K562 (cell line): Measurements from ENCODE around the gene RAPGEF5. TPM values are rescaled to one million over a fixed set of nuclear protein-coding genes. Genes with fewer than 3 reads are reported as not detected.

Experiments
- ATAC-seq: fragments of 200-7000 bp; cut with Tn5 transposase; 3 replicates; pipeline ENCODE4 v1.9.1; 2020; ENCODE audit warnings: moderate library complexity
- BruUV-seq: library from RNA; stranded (reverse); fragments of 400-500 nt; replicated peaks from 2 replicates; lab custom pipeline; 2021; lab: Mats Ljungman, UMichigan
- CTCF ChIA-PET: fragments of 300-600 bp; formaldehyde crosslinking; extraction: SDS; loops from one replicate; lab custom pipeline; 2021; ENCODE audit warnings: low intra/inter-chr PET ratio; lab: Yijun Ruan, JAX
- POLR2A ChIA-PET: fragments of 300-600, 350-650 bp; sonication (Branson Sonifier 250); formaldehyde crosslinking; extraction: SDS; loops from one replicate; lab custom pipeline; 2021; ENCODE audit warnings: antibody characterized with exemption, inconsistent platforms; lab: Yijun Ruan, JAX
- DNase-seq, 4 experiments: peaks; one replicate each; pipeline versions ENCODE4 v3.0.0 to v3.0.0-alpha.2; 2011 to 2018; ENCODE audit warnings: low spot score in 3 of 4, mixed read lengths in 3 of 4; ENCODE audit errors: extremely low read depth in 1 of 4
- FAIRE-seq: peaks from 2 replicates; lab custom pipeline; 2011; peaks lifted over from hg19 to GRCh38; lab: Jason Lieb, UNC
- H2AFZ ChIP-seq: 2 replicates; pipeline ENCODE4 v1.6.0; 2011; ENCODE audit warnings: low read depth, low read length, control low read depth, inconsistent platforms
- H3K27ac ChIP-seq: fragments of 200-600 bp; 3 replicates; pipeline ENCODE4 v1.8.0; 2011; ENCODE audit warnings: low read depth, mild to moderate bottlenecking, control low read depth, inconsistent platforms, low read length, moderate library complexity, mixed read lengths; ENCODE audit errors: extremely low read depth
- H3K27me3 ChIP-seq, 2 experiments: fragments of 300-600 bp in 1 of 2; 2 replicates in 1 of 2; 3 replicates in 1 of 2; pipeline versions ENCODE4 v1.6.0 to v1.8.0; 2011; ENCODE audit warnings: inconsistent platforms in 2 of 2, low read length in 2 of 2, mild to moderate bottlenecking in 1 of 2, mixed read lengths in 1 of 2, moderate library complexity in 1 of 2; ENCODE audit not compliant: control insufficient read depth in 2 of 2, insufficient read depth in 2 of 2
- H3K36me3 ChIP-seq: fragments of 300-600 bp; 3 replicates; pipeline ENCODE4 v1.8.0; 2011; ENCODE audit warnings: mild to moderate bottlenecking, low read length, inconsistent platforms; ENCODE audit not compliant: control insufficient read depth, insufficient read depth
- H3K4me1 ChIP-seq, 2 experiments: fragments of 200-600 bp in 1 of 2; replicated peaks in 1 of 2; 2 replicates in 1 of 2; 3 replicates in 1 of 2; pipeline versions ENCODE4 v1.5.1 to v1.8.0; 2011; ENCODE audit warnings: inconsistent platforms in 2 of 2, low read length in 2 of 2, mild to moderate bottlenecking in 1 of 2, mixed read lengths in 1 of 2, moderate library complexity in 1 of 2; ENCODE audit not compliant: control insufficient read depth in 2 of 2, insufficient read depth in 2 of 2
- H3K4me2 ChIP-seq: 2 replicates; pipeline ENCODE4 v1.6.1; 2011; ENCODE audit warnings: low read length, control low read depth, inconsistent platforms, mixed read lengths; ENCODE audit not compliant: insufficient read depth
- H3K4me3 ChIP-seq: fragments of 200-600 bp; sonication (generic), shearing (Covaris generic); 2 replicates; pipeline ENCODE4 v1.5.1; 2016; ENCODE audit warnings: control low read depth, inconsistent platforms
- H3K79me2 ChIP-seq: fragments of 200-600 bp; 3 replicates; pipeline ENCODE4 v1.8.0; 2011; ENCODE audit warnings: low read length, inconsistent platforms; ENCODE audit not compliant: control insufficient read depth, insufficient read depth
- H3K9ac ChIP-seq, 2 experiments: 2 replicates each; pipeline versions ENCODE4 v1.6.0 to v1.6.1; 2011; ENCODE audit warnings: low read depth in 2 of 2, low read length in 2 of 2, control low read depth in 1 of 2, inconsistent platforms in 1 of 2, mild to moderate bottlenecking in 1 of 2, mixed read lengths in 1 of 2; ENCODE audit not compliant: insufficient read depth in 1 of 2
- H3K9me1 ChIP-seq: one replicate; pipeline ENCODE4 v1.6.0; 2011; ENCODE audit warnings: inconsistent platforms, mild to moderate bottlenecking, low read length, moderate library complexity; ENCODE audit not compliant: control insufficient read depth, insufficient read depth
- H3K9me3 ChIP-seq: replicated peaks from 2 replicates; pipeline ENCODE4 v1.5.1; 2011; ENCODE audit warnings: low read depth, low read length, inconsistent platforms; ENCODE audit not compliant: control insufficient read depth, insufficient read depth
- H4K20me1 ChIP-seq: replicated peaks from 2 replicates; pipeline ENCODE4 v1.6.1; 2011; ENCODE audit warnings: low read length, inconsistent platforms, mixed read lengths; ENCODE audit not compliant: control insufficient read depth, insufficient read depth
- C11orf30 ChIP-seq: fragments of 450-650 bp; IDR thresholded peaks from 2 replicates; pipeline ENCODE4 v1.6.1; 2016; ENCODE audit warnings: low read depth, mild to moderate bottlenecking
- CXXC5 ChIP-seq: fragments of 250-450 bp; sonication (Bioruptor Pico); IDR thresholded peaks from 2 replicates; pipeline ENCODE4 v1.8.0; 2022; ENCODE audit warnings: inconsistent platforms, mild to moderate bottlenecking, moderate library complexity
- E2F5 ChIP-seq: sonication (generic); formaldehyde crosslinking; IDR thresholded peaks from 2 replicates; pipeline ENCODE4 v1.8.0; 2022; ENCODE audit warnings: mild to moderate bottlenecking, missing genetic modification reagents
- HDAC6 ChIP-seq: IDR thresholded peaks from 2 replicates; pipeline ENCODE4 v1.6.1; 2012; ENCODE audit warnings: low read depth, mild to moderate bottlenecking, control low read depth, inconsistent platforms, low read length, moderate library complexity
- KLF13 ChIP-seq: fragments of 450-650 bp; IDR thresholded peaks from 2 replicates; pipeline ENCODE4 v1.6.1; 2016; ENCODE audit warnings: missing genetic modification characterization, low read depth, mild to moderate bottlenecking, missing compliant biosample characterization, moderate library complexity, borderline replicate concordance
- MAFG ChIP-seq: fragments of 450-650 bp; conservative IDR thresholded peaks from 2 replicates; pipeline ENCODE4 v1.6.1; 2016; ENCODE audit warnings: missing genetic modification characterization, missing compliant biosample characterization
- MLX ChIP-seq, 2 experiments: fragments of 450-650 bp in 1 of 2; sonication (generic) in 1 of 2; formaldehyde crosslinking; conservative IDR thresholded peaks; 2 replicates each; pipeline versions ENCODE4 v1.4.0 to v1.8.1; 2020 to 2022; ENCODE audit warnings: mild to moderate bottlenecking in 1 of 2, missing genetic modification reagents in 1 of 2
- RAD21 ChIP-seq, 2 experiments: fragments of 250-450 bp in 1 of 2; fragments of 450-650 bp in 1 of 2; sonication (Bioruptor Pico) in 1 of 2; formaldehyde crosslinking in 1 of 2; IDR thresholded peaks in 1 of 2; conservative IDR thresholded peaks in 1 of 2; 2 replicates each; pipeline versions ENCODE4 v1.4.0 to v1.8.0; 2020 to 2022; ENCODE audit warnings: mild to moderate bottlenecking in 2 of 2, moderate library complexity in 1 of 2
- RBM22 ChIP-seq: fragments of 200-400 bp; formaldehyde crosslinking; IDR thresholded peaks from 2 replicates; pipeline ENCODE4 v1.6.1; 2018; ENCODE audit warnings: low read length, low read depth; ENCODE audit not compliant: poor library complexity, severe bottlenecking
- SMARCC2 ChIP-seq: fragments of 450-650 bp; IDR thresholded peaks from 2 replicates; pipeline ENCODE4 v1.6.1; 2017; ENCODE audit warnings: antibody characterized with exemption, moderate library complexity, mild to moderate bottlenecking, low read depth
- SUPT5H ChIP-seq: fragments of 450-650 bp; IDR thresholded peaks from 2 replicates; pipeline ENCODE4 v1.6.1; 2016
- ZNF174 ChIP-seq: fragments of 250-450 bp; sonication (Bioruptor Pico); IDR thresholded peaks from 2 replicates; pipeline ENCODE4 v1.4.0; 2020; ENCODE audit warnings: mild to moderate bottlenecking
- ZNF274 ChIP-seq: IDR thresholded peaks from 2 replicates; pipeline ENCODE4 v1.6.1; 2011; ENCODE audit warnings: low read depth, mild to moderate bottlenecking, low read length, moderate library complexity, borderline replicate concordance
- ZNF395 ChIP-seq: fragments of 200-800 bp; sonication (Bioruptor generic); IDR thresholded peaks from 2 replicates; pipeline ENCODE4 v1.6.1; 2017; ENCODE audit warnings: missing genetic modification characterization, missing compliant biosample characterization
- WGBS: fragments of 100-300 bp; shearing (Covaris generic); methylation state at CpG from one replicate; pipeline ENCODE4 v1.1.6; 2016; ENCODE audit warnings: low coverage, mixed read lengths; ENCODE audit not compliant: insufficient coverage; ENCODE audit errors: missing lambda C conversion rate; 5-methylcytosine and 5-hydroxymethylcytosine counted together
- in situ Hi-C: fragments of 300-500 bp; cut with MboI; formaldehyde crosslinking; loops from 4 replicates; pipeline ENCODE4 v1.15.0; 2018; ENCODE audit warnings: inconsistent platforms, mixed read lengths
- intact Hi-C: fragments of 100-400 bp; cut with micrococcal nuclease; formaldehyde crosslinking; loops from 2 replicates; pipeline ENCODE4 v1.14.2; 2022
- polyA plus RNA-seq, 8 experiments: library from polyadenylated mRNA; depleted of rRNA in 4 of 8; stranded (reverse) in 5 of 8; unstranded in 3 of 8; fragments of >200 nt; fragmentation: Nextera tagmentation in 2 of 8; fragmentation: Illumina TruSeq in 1 of 8; extraction: Ambion mirVana in 2 of 8; extraction: Trizol in 1 of 8; gene quantifications; 2 replicates each; pipeline versions ENCODE4 v1.2.1 to v1.2.3, GENCODE V29; 2011 to 2014; ENCODE audit warnings: inconsistent platforms in 1 of 8, missing spikeins in 1 of 8
- total RNA-seq, 7 experiments: library from RNA; depleted of rRNA in 6 of 7; stranded (reverse); fragments of >200 nt in 6 of 7; fragmentation: Illumina TruSeq in 2 of 7; extraction: Trizol in 2 of 7; gene quantifications; 2 replicates each; pipeline versions ENCODE4 v1.2.1 to v1.2.3, GENCODE V29; 2011 to 2021; ENCODE audit warnings: low replicate concordance in 1 of 7

Gene RAPGEF5
- total and polyA plus RNA-seq, 9 of the 15 experiments (the other 6 are each of a cell fraction or from before 2014, with no cell fraction given): 0.39 to 2.0 (median 1.1) TPM

DNA sequence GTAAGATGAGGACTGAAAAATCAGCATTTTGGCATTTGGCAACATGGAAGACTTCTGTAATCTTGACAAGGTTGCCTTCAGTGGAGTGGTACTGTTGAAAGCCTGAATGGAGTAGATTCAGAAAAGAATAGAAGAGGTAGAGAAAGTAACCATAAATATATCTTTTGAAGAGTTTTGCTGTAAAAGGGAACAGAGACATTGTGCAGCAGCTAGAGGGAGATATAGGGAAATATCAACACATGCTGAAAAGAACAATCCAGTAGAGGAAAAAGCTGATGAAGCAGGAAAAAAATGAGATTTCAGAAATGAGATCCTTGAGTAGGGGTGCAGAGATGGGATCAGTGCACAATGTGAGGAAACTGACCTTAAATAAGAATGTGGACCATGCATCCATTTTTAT is 60.0 kb downstream of the RAPGEF5 start (continued):
- no peak for TF ChIP-seq MLX (CRISPR knock-in tag; conservative IDR thresholded peaks at IDR 0.05)
- TF ChIP-seq ZNF274: no peak
- peak; percentile 84 for TF ChIP-seq C11orf30
- peak; percentile 73 for TF ChIP-seq MAFG
- peak; percentile 38 to 66; a peak in 3 of 4 replicates for TF ChIP-seq RAD21 (CRISPR knock-in tag; conservative IDR thresholded peaks at IDR 0.05 in 1 of 2, IDR thresholded peaks at IDR 0.05 in 1 of 2)

DNA sequence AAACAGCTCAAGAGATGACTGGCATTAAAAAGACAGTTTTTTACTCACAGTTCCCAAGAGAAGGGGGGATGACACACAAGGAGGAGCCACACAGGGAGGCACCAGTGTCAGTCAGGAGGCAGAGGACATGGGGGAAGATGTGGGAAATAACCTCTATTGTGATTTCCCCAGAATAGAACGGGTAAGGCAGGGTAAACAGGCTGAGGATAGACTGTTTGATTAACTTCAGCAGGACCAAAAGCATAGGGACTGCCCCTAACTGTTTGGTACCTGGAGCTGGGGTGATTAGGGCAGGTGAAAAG is 60.7 kb downstream of the RAPGEF5 start:
- no TSS peak for BruUV-seq
- Histone ChIP-seq H4K20me1 (no peaks in the 10 kb centered on the region), H3K79me2 (no peaks in the 10 kb centered on the region), H3K27me3 (peaks cover 4 to 7% of the 10 kb centered on the region in 2 experiments; a peak in 3 of 5 replicates), H3K27ac (no peak overlapping the region), H3K36me3 (no peaks in the 10 kb centered on the region), H3K9ac (no peak overlapping the region), H3K4me2 (no peak overlapping the region), H2AFZ (no peak overlapping the region), H3K9me3 (0 out of 2 replicates have a peak, but pooled peaks cover 2% of the 10 kb centered on the region), H3K9me1 (no peaks in the 10 kb centered on the region), H3K4me3 (no peak overlapping the region), H3K4me1 (peaks cover 0 to under 1% of the 10 kb centered on the region in 2 experiments; a peak in 1 of 5 replicates)
- CTCF ChIA-PET: interaction anchor here (1.2 to 3.8 kb wide), 3 partner anchors 185 to 193 kb away, joined by 3 to 34 read pairs (median 18); no protein-coding TSS in a partner anchor
- no peak for DNase-seq
- FAIRE-seq: no peak
- POLR2A ChIA-PET: no interaction called here
- in situ Hi-C loops (loop anchor here (10.0 kb wide), 1 partner anchor 181 kb away; no protein-coding TSS in a partner anchor), intact Hi-C loops (loop anchor here (1.0 to 2.0 kb wide), 2 partner anchors 157 to 185 kb away; no protein-coding TSS in a partner anchor)
- 29% methylated on average over 1 of the region's 1 CpG for WGBS
- ATAC-seq: no peak
- no peak for TF ChIP-seq HDAC6
- no peak for TF ChIP-seq SUPT5H
- TF ChIP-seq KLF13 (tag): no peak
- TF ChIP-seq SMARCC2: no peak
- no peak for TF ChIP-seq ZNF174 (CRISPR knock-in tag)
- TF ChIP-seq CXXC5 (CRISPR knock-in tag): no peak
- TF ChIP-seq ZNF395 (CRISPR knock-in tag): no peak
- TF ChIP-seq E2F5: no peak
- no peak for TF ChIP-seq RBM22
